Liver (tissue), 9 donors: ENCODE data around the gene PANK2. TPM values are rescaled to one million over a fixed set of nuclear protein-coding genes. Genes with fewer than 3 reads are reported as not detected.

ENCODE experiments used
- DNase-seq: peaks from one replicate; pipeline ENCODE4 v3.0.0-alpha.2; 2017; ENCODE audit warnings: low spot score
- H3K27ac ChIP-seq, 2 donors: one replicate each; pipeline ENCODE4 v1.7.0; 2013; ENCODE audit warnings: inconsistent platforms in 2 of 2, low read length in 2 of 2, control low read depth in 1 of 2, low read depth in 1 of 2, mild to moderate bottlenecking in 1 of 2
- H3K27me3 ChIP-seq, 4 donors: one replicate each; pipeline versions ENCODE4 v1.6.1 to v1.7.0; 2013; ENCODE audit warnings: low read length in 3 of 4, inconsistent platforms in 1 of 4, mild to moderate bottlenecking in 1 of 4, moderate library complexity in 1 of 4; ENCODE audit not compliant: control insufficient read depth in 4 of 4, insufficient read depth in 4 of 4
- H3K36me3 ChIP-seq, 4 donors: one replicate each; pipeline versions ENCODE4 v1.6.1 to v1.7.0; 2013; ENCODE audit warnings: low read length in 3 of 4, mild to moderate bottlenecking in 3 of 4, low read depth in 1 of 4, moderate library complexity in 1 of 4; ENCODE audit not compliant: control insufficient read depth in 4 of 4, insufficient read depth in 3 of 4
- H3K4me1 ChIP-seq, 4 donors: one replicate each; pipeline versions ENCODE4 v1.6.1 to v1.7.0; 2013; ENCODE audit warnings: low read length in 3 of 4, mild to moderate bottlenecking in 3 of 4, moderate library complexity in 1 of 4; ENCODE audit not compliant: control insufficient read depth in 4 of 4, insufficient read depth in 4 of 4
- H3K4me3 ChIP-seq, 3 donors: one replicate each; pipeline versions ENCODE4 v1.6.1 to v1.7.0; 2013; ENCODE audit warnings: low read length in 3 of 3, control low read depth in 1 of 3, low read depth in 1 of 3, mild to moderate bottlenecking in 1 of 3
- H3K9ac ChIP-seq, 2 donors: one replicate each; pipeline ENCODE4 v1.7.0; 2013; ENCODE audit warnings: low read length in 2 of 2, mild to moderate bottlenecking in 2 of 2, moderate library complexity in 2 of 2, control low read depth in 1 of 2, low read depth in 1 of 2
- H3K9me3 ChIP-seq, 4 donors: one replicate each; pipeline versions ENCODE4 v1.6.1 to v1.7.0; 2013; ENCODE audit warnings: low read length in 3 of 4; ENCODE audit not compliant: control insufficient read depth in 4 of 4
- EGR1 ChIP-seq, 2 donors: IDR thresholded peaks; 2 replicates each; pipeline ENCODE4 v1.6.1; 2016 to 2018; ENCODE audit warnings: antibody characterized with exemption in 2 of 2, low read depth in 2 of 2
- FOXA1 ChIP-seq: IDR thresholded peaks from 2 replicates; pipeline ENCODE4 v1.6.1; 2016; ENCODE audit warnings: antibody characterized with exemption
- FOXA2 ChIP-seq: IDR thresholded peaks from 2 replicates; pipeline ENCODE4 v1.6.1; 2016; ENCODE audit warnings: antibody characterized with exemption
- GABPA ChIP-seq, 2 donors: IDR thresholded peaks in 1 of 2; conservative IDR thresholded peaks in 1 of 2; 2 replicates each; pipeline ENCODE4 v1.6.1; 2016; ENCODE audit warnings: antibody characterized with exemption in 2 of 2, mild to moderate bottlenecking in 1 of 2, moderate library complexity in 1 of 2
- HNF4A ChIP-seq, 2 donors: conservative IDR thresholded peaks; 2 replicates each; pipeline ENCODE4 v1.6.1; 2016; ENCODE audit warnings: antibody characterized with exemption in 2 of 2, mild to moderate bottlenecking in 2 of 2
- HNF4G ChIP-seq: IDR thresholded peaks from 2 replicates; pipeline ENCODE4 v1.6.1; 2016; ENCODE audit warnings: antibody characterized with exemption
- JUND ChIP-seq, 2 donors: IDR thresholded peaks; 2 replicates each; pipeline ENCODE4 v1.6.1; 2016; ENCODE audit warnings: antibody characterized with exemption in 2 of 2
- NR2F2 ChIP-seq: IDR thresholded peaks from 2 replicates; pipeline ENCODE4 v1.6.1; 2016; ENCODE audit warnings: antibody characterized with exemption
- RAD21 ChIP-seq, 2 donors: IDR thresholded peaks; 2 replicates each; pipeline ENCODE4 v1.6.1; 2016; ENCODE audit warnings: antibody characterized with exemption in 2 of 2, mild to moderate bottlenecking in 2 of 2
- RXRA ChIP-seq, 2 donors: IDR thresholded peaks; 2 replicates each; pipeline ENCODE4 v1.6.1; 2017 to 2018; ENCODE audit warnings: antibody characterized with exemption in 2 of 2, mild to moderate bottlenecking in 1 of 2
- SP1 ChIP-seq: IDR thresholded peaks from 2 replicates; pipeline ENCODE4 v1.6.1; 2018; ENCODE audit warnings: antibody characterized with exemption, mild to moderate bottlenecking
- TAF1 ChIP-seq: conservative IDR thresholded peaks from 2 replicates; pipeline ENCODE4 v1.6.1; 2016; ENCODE audit warnings: antibody characterized with exemption, mild to moderate bottlenecking
- YY1 ChIP-seq: IDR thresholded peaks from 2 replicates; pipeline ENCODE4 v1.6.1; 2016; ENCODE audit warnings: antibody characterized with exemption, mild to moderate bottlenecking
- WGBS: extraction: QIAGEN DNeasy Blood & Tissue Kit; methylation state at CpG from one replicate; pipeline ENCODE4 v1.1.7; 2013; 5-methylcytosine and 5-hydroxymethylcytosine counted together
- polyA plus RNA-seq, 2 donors: library from polyadenylated mRNA; stranded (reverse) in 1 of 2; unstranded in 1 of 2; fragments of 200-250 nt in 1 of 2; fragments of >200 nt in 1 of 2; fragmentation: Nextera tagmentation in 1 of 2; extraction: Ambion mirVana in 1 of 2; gene quantifications; one replicate each; pipeline versions ENCODE4 v1.2.1 to v1.2.3, GENCODE V29; 2013 to 2015
- total RNA-seq, 2 donors: library from RNA; depleted of rRNA; stranded (reverse); fragments of >200 nt; gene quantifications; one replicate each; pipeline ENCODE4 v1.2.3, GENCODE V29; 2014
- TF ChIP-seq, protein P1 (sequence below): IDR thresholded peaks from 2 replicates; pipeline ENCODE4 v1.6.1; 2016; ENCODE audit warnings: antibody characterized with exemption
- TF ChIP-seq, protein P2 (sequence below): IDR thresholded peaks from 2 replicates; pipeline ENCODE4 v1.6.1; 2016; ENCODE audit warnings: antibody characterized with exemption
- TF ChIP-seq, protein P3 (sequence below): fragments of 150-350 bp; IDR thresholded peaks from 2 replicates; pipeline ENCODE4 v1.5.1; 2017; ENCODE audit warnings: improper control_type of control experiment, low read depth, low read length; ENCODE audit not compliant: missing input control
- TF ChIP-seq, protein P4 (sequence below): IDR thresholded peaks from 2 replicates; pipeline ENCODE4 v1.6.1; 2016; ENCODE audit warnings: antibody characterized with exemption
- TF ChIP-seq, protein P5 (sequence below): IDR thresholded peaks from 2 replicates; pipeline ENCODE4 v1.6.1; 2016; ENCODE audit warnings: antibody characterized with exemption, mild to moderate bottlenecking
- donor health status: healthy.
- donor health status: healthy.
- donor health status: healthy.
- donor health status: healthy.
- donor health status: healthy.

The PANK2 gene
- total and polyA plus RNA-seq, 4 donors: 10.6 to 27.7 (median 15.9) TPM

DNA sequence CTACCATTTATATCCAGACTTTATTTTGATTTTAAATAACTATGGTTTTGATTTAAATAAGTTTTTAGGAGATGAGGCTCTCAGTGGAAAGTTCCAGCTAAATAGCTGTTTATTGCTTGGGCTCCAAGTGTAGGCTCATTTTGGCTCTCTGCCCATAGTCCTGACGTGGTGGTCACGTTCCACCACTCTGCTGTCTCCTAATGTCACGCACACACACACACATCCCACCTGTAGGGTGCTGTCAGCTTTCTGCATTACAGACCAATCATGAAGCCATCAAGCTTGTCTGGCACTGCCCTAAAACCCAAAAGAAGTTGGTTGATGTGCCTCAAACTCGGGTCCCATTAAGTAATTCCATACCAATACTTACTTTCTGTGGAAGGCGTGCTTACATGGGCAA, 45.4 kb downstream of the PANK2 start (continued):
- TF ChIP-seq, protein P1, sequence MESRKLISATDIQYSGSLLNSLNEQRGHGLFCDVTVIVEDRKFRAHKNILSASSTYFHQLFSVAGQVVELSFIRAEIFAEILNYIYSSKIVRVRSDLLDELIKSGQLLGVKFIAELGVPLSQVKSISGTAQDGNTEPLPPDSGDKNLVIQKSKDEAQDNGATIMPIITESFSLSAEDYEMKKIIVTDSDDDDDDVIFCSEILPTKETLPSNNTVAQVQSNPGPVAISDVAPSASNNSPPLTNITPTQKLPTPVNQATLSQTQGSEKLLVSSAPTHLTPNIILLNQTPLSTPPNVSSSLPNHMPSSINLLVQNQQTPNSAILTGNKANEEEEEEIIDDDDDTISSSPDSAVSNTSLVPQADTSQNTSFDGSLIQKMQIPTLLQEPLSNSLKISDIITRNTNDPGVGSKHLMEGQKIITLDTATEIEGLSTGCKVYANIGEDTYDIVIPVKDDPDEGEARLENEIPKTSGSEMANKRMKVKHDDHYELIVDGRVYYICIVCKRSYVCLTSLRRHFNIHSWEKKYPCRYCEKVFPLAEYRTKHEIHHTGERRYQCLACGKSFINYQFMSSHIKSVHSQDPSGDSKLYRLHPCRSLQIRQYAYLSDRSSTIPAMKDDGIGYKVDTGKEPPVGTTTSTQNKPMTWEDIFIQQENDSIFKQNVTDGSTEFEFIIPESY: no peak
- TF ChIP-seq JUND (IDR thresholded peaks at IDR 0.05) (no peak), RAD21 (IDR thresholded peaks at IDR 0.05) (no peak), RXRA (IDR thresholded peaks at IDR 0.05) (no peak), FOXA1 (no peak), TAF1 (no peak), FOXA2 (no peak), GABPA (IDR thresholded peaks at IDR 0.05 in 1 of 2, conservative IDR thresholded peaks at IDR 0.05 in 1 of 2) (no peak), HNF4A (conservative IDR thresholded peaks at IDR 0.05) (no peak)
- TF ChIP-seq, protein P2, sequence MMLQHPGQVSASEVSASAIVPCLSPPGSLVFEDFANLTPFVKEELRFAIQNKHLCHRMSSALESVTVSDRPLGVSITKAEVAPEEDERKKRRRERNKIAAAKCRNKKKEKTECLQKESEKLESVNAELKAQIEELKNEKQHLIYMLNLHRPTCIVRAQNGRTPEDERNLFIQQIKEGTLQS: no peak

DNA sequence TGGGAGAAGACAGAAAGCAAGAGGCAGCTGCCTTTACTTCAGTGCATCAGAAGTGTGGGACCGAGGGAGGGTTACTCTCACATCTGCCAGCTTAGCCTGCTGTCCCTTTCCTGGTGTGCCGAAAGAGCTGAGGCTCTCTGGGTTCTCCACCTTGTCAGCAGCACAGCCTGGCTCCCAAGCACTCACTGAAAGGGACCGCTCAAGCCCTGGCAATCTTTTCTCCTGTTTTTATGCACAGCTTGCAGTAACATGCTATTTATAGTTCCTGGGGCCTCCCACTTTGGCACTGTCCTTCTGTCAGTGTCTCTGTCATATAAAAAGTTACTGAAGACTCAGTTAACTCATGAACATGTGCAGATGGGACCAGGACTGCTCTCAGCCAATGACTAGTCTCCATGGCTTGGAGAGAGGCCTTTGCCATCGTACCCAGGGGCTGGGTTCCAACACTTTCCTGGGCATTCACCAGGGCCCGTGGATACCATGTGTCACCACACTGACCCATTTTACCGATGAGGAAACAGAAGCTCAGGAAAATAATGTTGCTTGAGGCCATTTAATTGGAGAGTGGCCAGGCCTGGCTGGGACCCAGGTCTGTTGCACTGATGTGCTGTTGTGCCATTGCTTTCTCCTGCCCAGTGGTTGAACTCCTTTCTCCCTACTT, 46.2 kb downstream of the PANK2 start:
- Histone ChIP-seq H3K36me3 (peaks cover 0 to 2% (median 0%) of the 10 kb centered on the region in 4 donors), H3K4me3 (no peak overlapping the region), H3K9ac (no peak overlapping the region), H3K27ac (peak overlapping the region in 1 of 2 donors; percentile 27), H3K27me3 (no peaks in the 10 kb centered on the region), H3K4me1 (peaks cover 0 to 11% (median 4%) of the 10 kb centered on the region in 4 donors), H3K9me3 (no peaks in the 10 kb centered on the region)
- 66% methylated on average over 6 of the region's 6 CpGs for WGBS
- no peak for DNase-seq
- TF ChIP-seq SP1 (no peak), RXRA (IDR thresholded peaks at IDR 0.05) (no peak), HNF4G (no peak), EGR1 (IDR thresholded peaks at IDR 0.05; ENCODE audit: low read depth in 2 of 2) (no peak), TAF1 (no peak), HNF4A (conservative IDR thresholded peaks at IDR 0.05) (no peak), FOXA2 (no peak), YY1 (no peak), RAD21 (IDR thresholded peaks at IDR 0.05) (no peak), FOXA1 (no peak), NR2F2 (no peak), GABPA (IDR thresholded peaks at IDR 0.05 in 1 of 2, conservative IDR thresholded peaks at IDR 0.05 in 1 of 2) (no peak)
- TF ChIP-seq, protein P3, sequence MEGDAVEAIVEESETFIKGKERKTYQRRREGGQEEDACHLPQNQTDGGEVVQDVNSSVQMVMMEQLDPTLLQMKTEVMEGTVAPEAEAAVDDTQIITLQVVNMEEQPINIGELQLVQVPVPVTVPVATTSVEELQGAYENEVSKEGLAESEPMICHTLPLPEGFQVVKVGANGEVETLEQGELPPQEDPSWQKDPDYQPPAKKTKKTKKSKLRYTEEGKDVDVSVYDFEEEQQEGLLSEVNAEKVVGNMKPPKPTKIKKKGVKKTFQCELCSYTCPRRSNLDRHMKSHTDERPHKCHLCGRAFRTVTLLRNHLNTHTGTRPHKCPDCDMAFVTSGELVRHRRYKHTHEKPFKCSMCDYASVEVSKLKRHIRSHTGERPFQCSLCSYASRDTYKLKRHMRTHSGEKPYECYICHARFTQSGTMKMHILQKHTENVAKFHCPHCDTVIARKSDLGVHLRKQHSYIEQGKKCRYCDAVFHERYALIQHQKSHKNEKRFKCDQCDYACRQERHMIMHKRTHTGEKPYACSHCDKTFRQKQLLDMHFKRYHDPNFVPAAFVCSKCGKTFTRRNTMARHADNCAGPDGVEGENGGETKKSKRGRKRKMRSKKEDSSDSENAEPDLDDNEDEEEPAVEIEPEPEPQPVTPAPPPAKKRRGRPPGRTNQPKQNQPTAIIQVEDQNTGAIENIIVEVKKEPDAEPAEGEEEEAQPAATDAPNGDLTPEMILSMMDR: no peak
- TF ChIP-seq, protein P4, sequence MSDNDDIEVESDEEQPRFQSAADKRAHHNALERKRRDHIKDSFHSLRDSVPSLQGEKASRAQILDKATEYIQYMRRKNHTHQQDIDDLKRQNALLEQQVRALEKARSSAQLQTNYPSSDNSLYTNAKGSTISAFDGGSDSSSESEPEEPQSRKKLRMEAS: no peak
- TF ChIP-seq, protein P5, sequence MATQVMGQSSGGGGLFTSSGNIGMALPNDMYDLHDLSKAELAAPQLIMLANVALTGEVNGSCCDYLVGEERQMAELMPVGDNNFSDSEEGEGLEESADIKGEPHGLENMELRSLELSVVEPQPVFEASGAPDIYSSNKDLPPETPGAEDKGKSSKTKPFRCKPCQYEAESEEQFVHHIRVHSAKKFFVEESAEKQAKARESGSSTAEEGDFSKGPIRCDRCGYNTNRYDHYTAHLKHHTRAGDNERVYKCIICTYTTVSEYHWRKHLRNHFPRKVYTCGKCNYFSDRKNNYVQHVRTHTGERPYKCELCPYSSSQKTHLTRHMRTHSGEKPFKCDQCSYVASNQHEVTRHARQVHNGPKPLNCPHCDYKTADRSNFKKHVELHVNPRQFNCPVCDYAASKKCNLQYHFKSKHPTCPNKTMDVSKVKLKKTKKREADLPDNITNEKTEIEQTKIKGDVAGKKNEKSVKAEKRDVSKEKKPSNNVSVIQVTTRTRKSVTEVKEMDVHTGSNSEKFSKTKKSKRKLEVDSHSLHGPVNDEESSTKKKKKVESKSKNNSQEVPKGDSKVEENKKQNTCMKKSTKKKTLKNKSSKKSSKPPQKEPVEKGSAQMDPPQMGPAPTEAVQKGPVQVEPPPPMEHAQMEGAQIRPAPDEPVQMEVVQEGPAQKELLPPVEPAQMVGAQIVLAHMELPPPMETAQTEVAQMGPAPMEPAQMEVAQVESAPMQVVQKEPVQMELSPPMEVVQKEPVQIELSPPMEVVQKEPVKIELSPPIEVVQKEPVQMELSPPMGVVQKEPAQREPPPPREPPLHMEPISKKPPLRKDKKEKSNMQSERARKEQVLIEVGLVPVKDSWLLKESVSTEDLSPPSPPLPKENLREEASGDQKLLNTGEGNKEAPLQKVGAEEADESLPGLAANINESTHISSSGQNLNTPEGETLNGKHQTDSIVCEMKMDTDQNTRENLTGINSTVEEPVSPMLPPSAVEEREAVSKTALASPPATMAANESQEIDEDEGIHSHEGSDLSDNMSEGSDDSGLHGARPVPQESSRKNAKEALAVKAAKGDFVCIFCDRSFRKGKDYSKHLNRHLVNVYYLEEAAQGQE: no peak
- TF ChIP-seq, protein P1: no peak
